Sigmoid colon (tissue), 7 donors: ENCODE measurements around the gene EXOSC2. TPM values are rescaled to one million over a fixed set of nuclear protein-coding genes. Genes with fewer than 3 reads are reported as not detected.

Experiments used
- DNase-seq: peaks from one replicate; pipeline ENCODE4 v3.0.0-alpha.2; 2019
- H3K27ac ChIP-seq, 4 donors: fragments of 200-600 bp; sonication (generic); one replicate each; pipeline ENCODE4 v1.5.1; 2016 to 2019; ENCODE audit warnings: mild to moderate bottlenecking in 1 of 4
- H3K27me3 ChIP-seq, 3 donors: fragments of 200-600 bp; sonication (generic); one replicate each; pipeline ENCODE4 v1.5.1; 2019; ENCODE audit warnings: mild to moderate bottlenecking in 1 of 3
- H3K36me3 ChIP-seq, 4 donors: fragments of 200-600 bp; sonication (generic); one replicate each; pipeline ENCODE4 v1.5.1; 2016 to 2019
- H3K4me1 ChIP-seq, 4 donors: fragments of 200-600 bp; sonication (generic); one replicate each; pipeline ENCODE4 v1.5.1; 2017 to 2019
- H3K4me3 ChIP-seq, 4 donors: fragments of 200-600 bp; sonication (generic); one replicate each; pipeline ENCODE4 v1.5.1; 2017 to 2019; ENCODE audit warnings: mild to moderate bottlenecking in 2 of 4, moderate library complexity in 1 of 4
- H3K9me3 ChIP-seq, 4 donors: fragments of 200-600 bp in 3 of 4; sonication (generic) in 3 of 4; one replicate each; pipeline versions ENCODE4 v1.5.1 to v1.6.1; 2013 to 2019
- EP300 ChIP-seq, 4 donors: sonication (generic); formaldehyde crosslinking; IDR thresholded peaks; one replicate each; pipeline ENCODE4 v1.6.1; 2017; ENCODE audit warnings: antibody characterized with exemption in 4 of 4
- POLR2A ChIP-seq, 2 donors: fragments of 450-650 bp; IDR thresholded peaks; one replicate each; pipeline ENCODE4 v1.6.1; 2016; ENCODE audit warnings: antibody characterized with exemption in 2 of 2, mild to moderate bottlenecking in 2 of 2, moderate library complexity in 2 of 2
- POLR2AphosphoS5 ChIP-seq, 4 donors: sonication (generic); formaldehyde crosslinking; IDR thresholded peaks; one replicate each; pipeline ENCODE4 v1.6.1; 2017; ENCODE audit warnings: antibody characterized with exemption in 4 of 4
- WGBS, 2 donors: extraction: QIAGEN DNeasy Blood & Tissue Kit; methylation state at CpG; one replicate each; pipeline ENCODE4 v1.1.7; 2013; 5-methylcytosine and 5-hydroxymethylcytosine counted together
- intact Hi-C: fragments of 100-400 bp; cut with DNase I; formaldehyde crosslinking; loops from one replicate; pipeline ENCODE4 v1.15.1; 2023
- polyA plus RNA-seq, 3 donors: library from polyadenylated mRNA; stranded (reverse); fragments of 200-250 nt; gene quantifications; one replicate each; pipeline ENCODE4 v1.2.3, GENCODE V29; 2013
- total RNA-seq, 4 donors: library from RNA; depleted of rRNA; stranded (reverse); fragments of >200 nt; gene quantifications; one replicate each; pipeline ENCODE4 v1.1.0, GENCODE V29; 2016
- TF ChIP-seq, protein P1 (sequence below), 4 experiments: fragments of 450-650 bp in 3 of 4; fragments of 200-600 bp in 1 of 4; IDR thresholded peaks; one replicate each; pipeline ENCODE4 v1.5.1; 2016 to 2019; ENCODE audit warnings: antibody characterized with exemption in 4 of 4, mild to moderate bottlenecking in 3 of 4, moderate library complexity in 2 of 4
- donor health status: healthy with polysubstance abuse.
- donor health status: Bipolar disorder and iron deficiency.
- donor health status: healthy.

Gene EXOSC2, protein sequence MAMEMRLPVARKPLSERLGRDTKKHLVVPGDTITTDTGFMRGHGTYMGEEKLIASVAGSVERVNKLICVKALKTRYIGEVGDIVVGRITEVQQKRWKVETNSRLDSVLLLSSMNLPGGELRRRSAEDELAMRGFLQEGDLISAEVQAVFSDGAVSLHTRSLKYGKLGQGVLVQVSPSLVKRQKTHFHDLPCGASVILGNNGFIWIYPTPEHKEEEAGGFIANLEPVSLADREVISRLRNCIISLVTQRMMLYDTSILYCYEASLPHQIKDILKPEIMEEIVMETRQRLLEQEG
- total RNA-seq (10 to 100 TPM in 3 of 4 donors, 1 to 10 TPM in 1; 8.6 to 19.3 (median 15.1) TPM), polyA plus RNA-seq (10 to 100 TPM in 1 of 3 donors, 1 to 10 TPM in 2; 6.6 to 24.1 (median 9.5) TPM)

- DNase-seq, result peak; percentile 99
- TF ChIP-seq POLR2A (IDR thresholded peaks at IDR 0.05) (peak; percentile 65 to 71), EP300 (IDR thresholded peaks at IDR 0.05) (no peak), POLR2AphosphoS5 (IDR thresholded peaks at IDR 0.05) (peak; percentile 79 to 95 (median 91))
- TF ChIP-seq, protein P1, sequence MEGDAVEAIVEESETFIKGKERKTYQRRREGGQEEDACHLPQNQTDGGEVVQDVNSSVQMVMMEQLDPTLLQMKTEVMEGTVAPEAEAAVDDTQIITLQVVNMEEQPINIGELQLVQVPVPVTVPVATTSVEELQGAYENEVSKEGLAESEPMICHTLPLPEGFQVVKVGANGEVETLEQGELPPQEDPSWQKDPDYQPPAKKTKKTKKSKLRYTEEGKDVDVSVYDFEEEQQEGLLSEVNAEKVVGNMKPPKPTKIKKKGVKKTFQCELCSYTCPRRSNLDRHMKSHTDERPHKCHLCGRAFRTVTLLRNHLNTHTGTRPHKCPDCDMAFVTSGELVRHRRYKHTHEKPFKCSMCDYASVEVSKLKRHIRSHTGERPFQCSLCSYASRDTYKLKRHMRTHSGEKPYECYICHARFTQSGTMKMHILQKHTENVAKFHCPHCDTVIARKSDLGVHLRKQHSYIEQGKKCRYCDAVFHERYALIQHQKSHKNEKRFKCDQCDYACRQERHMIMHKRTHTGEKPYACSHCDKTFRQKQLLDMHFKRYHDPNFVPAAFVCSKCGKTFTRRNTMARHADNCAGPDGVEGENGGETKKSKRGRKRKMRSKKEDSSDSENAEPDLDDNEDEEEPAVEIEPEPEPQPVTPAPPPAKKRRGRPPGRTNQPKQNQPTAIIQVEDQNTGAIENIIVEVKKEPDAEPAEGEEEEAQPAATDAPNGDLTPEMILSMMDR (IDR thresholded peaks at IDR 0.05), result peak in 1 of 4 experiments; percentile 10
- intact Hi-C loops, result no loop called here
- Histone ChIP-seq H3K36me3 (peaks cover 6 to 33% (median 13%) of the 10 kb centered on the region in 4 donors), H3K27me3 (no peaks in the 10 kb centered on the region), H3K4me3 (peak within 1 kb of the TSS; percentile 56 to 67 (median 58)), H3K27ac (peak within 1 kb of the TSS; percentile 69 to 74 (median 71)), H3K9me3 (no peaks in the 10 kb centered on the region), H3K4me1 (peaks cover 0 to 31% (median 27%) of the 10 kb centered on the region in 4 donors)
- 0% methylated on average over 40 of the region's 40 CpGs for WGBS, 2 donors
Observed at GRCh38 chr9:130693426-130694191, at the start of gene EXOSC2. Gene EXOSC2, plus strand, starts transcription at chr9:130693780. Its CDS starts 12 bp downstream, at chr9:130693792.

DNA sequence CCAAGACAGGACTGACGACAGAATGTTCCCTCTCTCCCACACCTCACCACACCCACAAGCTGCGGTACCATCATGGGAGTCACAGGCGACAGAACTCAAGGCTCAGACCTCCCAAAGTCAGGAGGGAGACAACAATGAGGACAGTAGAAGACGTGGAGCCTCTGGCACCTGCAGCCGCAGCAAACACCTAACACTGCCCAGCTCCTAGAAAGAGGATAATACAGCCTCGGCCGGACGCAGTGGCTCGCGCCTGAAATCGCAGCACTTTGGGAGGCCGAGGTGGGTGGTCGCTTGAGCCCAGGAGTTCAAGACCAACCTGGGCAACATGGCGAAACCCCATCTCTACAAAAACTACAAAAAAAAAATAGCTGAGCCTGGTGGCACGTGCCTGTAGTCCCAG, 42.4 kb upstream of the EXOSC2 start:
- Histone ChIP-seq H3K27ac (no peak overlapping the region), H3K4me1 (no peaks in the 10 kb centered on the region), H3K36me3 (no peaks in the 10 kb centered on the region), H3K9me3 (no peaks in the 10 kb centered on the region), H3K27me3 (peaks cover 0 to 46% (median 0%) of the 10 kb centered on the region in 3 donors), H3K4me3 (no peak overlapping the region)
- intact Hi-C loops, result no loop called here
- TF ChIP-seq POLR2A (IDR thresholded peaks at IDR 0.05) (no peak), POLR2AphosphoS5 (IDR thresholded peaks at IDR 0.05) (no peak), EP300 (IDR thresholded peaks at IDR 0.05) (no peak)
- TF ChIP-seq, protein P1 (IDR thresholded peaks at IDR 0.05), result no peak
- WGBS, 2 donors, result 78 to 83% methylated on average over 15 of the region's 15 CpGs
- no peak for DNase-seq

DNA sequence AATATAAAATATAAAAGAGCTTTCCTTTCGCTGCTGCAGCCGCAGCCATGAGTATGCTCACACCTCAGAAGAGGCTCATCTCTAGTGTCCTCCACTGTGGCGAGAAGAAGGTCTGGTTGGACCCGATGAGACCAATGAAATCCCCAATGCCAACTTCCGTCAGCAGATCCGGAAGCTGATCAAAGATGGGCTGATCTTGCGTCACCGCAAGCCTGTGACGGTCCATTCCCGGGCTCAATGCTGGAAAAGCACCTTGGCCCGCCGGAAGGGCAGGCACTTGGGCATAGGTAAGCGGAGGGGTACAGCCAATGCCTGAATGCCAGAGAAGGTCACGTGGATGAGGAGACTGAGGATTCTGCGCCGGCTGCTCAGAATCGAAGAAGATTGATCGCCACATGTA, 41.8 kb upstream of the EXOSC2 start:
- H3K4me3 ChIP-seq, result no peak overlapping the region
- no peaks in the 10 kb centered on the region for H3K9me3 ChIP-seq
- no peaks in the 10 kb centered on the region for H3K36me3 ChIP-seq
- H3K4me1 ChIP-seq, result no peaks in the 10 kb centered on the region
- no peak overlapping the region for H3K27ac ChIP-seq
- DNase-seq, result no peak
- TF ChIP-seq POLR2A (IDR thresholded peaks at IDR 0.05) (no peak), POLR2AphosphoS5 (IDR thresholded peaks at IDR 0.05) (no peak), EP300 (IDR thresholded peaks at IDR 0.05) (no peak)
- TF ChIP-seq, protein P1 (IDR thresholded peaks at IDR 0.05), result no peak
- intact Hi-C loops, result no loop called here
- WGBS, 2 donors, result 94 to 95% methylated on average over 18 of the region's 18 CpGs
- peaks cover 0 to 51% (median 0%) of the 10 kb centered on the region in 3 donors for H3K27me3 ChIP-seq

DNA sequence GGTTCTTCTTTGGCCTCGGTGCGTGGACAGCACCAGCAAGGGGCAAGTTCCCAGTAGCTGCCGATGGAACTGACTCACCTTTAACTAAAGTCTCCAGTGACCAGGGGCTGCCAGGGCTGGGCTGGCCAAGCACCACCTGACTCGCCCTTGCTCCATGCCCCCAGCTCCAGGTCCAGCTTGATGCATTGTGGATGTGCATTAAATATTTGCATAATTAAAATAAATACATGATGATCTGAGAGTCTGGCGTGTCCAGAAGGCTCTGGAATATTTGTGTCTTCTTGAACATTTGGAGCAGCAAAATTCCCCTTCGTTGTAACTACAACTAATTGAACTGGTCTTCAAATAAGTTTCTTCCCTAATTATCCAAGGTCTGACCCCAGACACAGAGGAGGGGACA, 38.7 kb upstream of the EXOSC2 start:
- no peak overlapping the region for H3K4me3 ChIP-seq
- TF ChIP-seq, protein P1 (IDR thresholded peaks at IDR 0.05), result no peak
- TF ChIP-seq POLR2A (IDR thresholded peaks at IDR 0.05), result no peak
- TF ChIP-seq POLR2AphosphoS5 (IDR thresholded peaks at IDR 0.05), result no peak
- no peak for TF ChIP-seq EP300 (IDR thresholded peaks at IDR 0.05)
- no peaks in the 10 kb centered on the region for H3K36me3 ChIP-seq
- no peaks in the 10 kb centered on the region for H3K9me3 ChIP-seq
- peaks cover 20 to 71% (median 29%) of the 10 kb centered on the region in 3 donors for H3K27me3 ChIP-seq
- H3K4me1 ChIP-seq, result peaks cover 0 to 8% (median 6%) of the 10 kb centered on the region in 4 donors
- intact Hi-C loops, result no loop called here
- H3K27ac ChIP-seq, result no peak overlapping the region
- WGBS, 2 donors, result 73 to 80% methylated on average over 6 of the region's 6 CpGs
- no peak for DNase-seq
